ENCODE results near the gene POLR1D.

Gene POLR1D

GRCh38 chr13:27641711-27642502 is 20.2 kb downstream of the POLR1D start:
- no peak for ATAC-seq

DNA sequence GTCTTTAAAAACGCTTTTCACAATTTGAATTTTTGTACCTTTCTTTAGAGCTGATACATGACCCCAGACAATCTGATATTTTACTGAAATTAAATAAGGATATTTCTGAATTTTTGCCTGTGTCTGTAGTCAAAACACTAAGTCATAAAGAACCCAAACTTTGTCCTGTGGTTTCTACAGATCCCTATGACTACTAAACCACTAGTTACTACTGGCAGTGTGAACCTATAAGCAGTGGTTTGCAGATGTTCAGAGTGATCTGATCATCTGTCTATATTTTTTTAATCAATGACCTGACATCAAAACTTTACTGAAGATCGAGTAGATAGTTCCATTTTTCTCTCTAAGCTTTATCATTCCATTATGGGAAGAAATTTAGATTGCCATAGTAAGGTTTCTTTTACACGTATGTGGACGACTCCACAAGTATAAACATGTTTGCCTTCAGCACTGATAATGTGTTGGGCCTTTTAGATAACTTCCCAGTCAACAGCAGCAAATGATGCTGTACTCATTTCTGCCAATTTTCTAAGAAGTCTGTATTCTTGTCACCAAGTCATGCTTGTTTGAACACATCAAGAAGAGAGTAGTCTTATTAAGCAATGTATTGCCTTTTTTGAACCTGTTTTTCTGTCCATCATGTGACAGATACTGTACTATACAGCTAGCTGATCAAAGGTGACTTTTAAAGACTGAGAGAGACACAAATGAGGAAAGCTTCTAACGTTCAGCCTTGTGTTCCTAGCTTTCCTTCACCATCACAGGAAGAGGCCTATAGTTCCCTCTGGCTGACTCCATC is 21.8 kb downstream of the POLR1D start:
- no peak for ATAC-seq

DNA sequence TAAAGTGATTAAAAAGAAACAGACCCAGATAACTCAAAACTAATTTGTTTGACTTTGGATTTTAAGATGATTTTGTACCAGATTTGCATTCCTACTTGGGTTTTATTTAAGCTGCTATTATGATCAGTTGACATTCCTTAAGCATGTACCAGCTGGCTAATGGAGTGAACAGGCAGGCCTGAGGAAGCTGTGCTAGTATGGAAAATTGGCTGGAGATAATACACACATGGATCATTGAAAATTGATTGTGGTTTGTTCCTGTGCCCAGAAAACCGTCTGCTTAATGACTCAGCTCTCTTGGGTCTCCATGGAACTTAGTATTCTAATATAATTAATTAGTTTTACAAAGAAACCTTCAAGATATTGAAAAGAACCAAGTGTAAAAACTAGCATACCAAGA is 22.6 kb downstream of the POLR1D start:
- ATAC-seq, result no peak

DNA sequence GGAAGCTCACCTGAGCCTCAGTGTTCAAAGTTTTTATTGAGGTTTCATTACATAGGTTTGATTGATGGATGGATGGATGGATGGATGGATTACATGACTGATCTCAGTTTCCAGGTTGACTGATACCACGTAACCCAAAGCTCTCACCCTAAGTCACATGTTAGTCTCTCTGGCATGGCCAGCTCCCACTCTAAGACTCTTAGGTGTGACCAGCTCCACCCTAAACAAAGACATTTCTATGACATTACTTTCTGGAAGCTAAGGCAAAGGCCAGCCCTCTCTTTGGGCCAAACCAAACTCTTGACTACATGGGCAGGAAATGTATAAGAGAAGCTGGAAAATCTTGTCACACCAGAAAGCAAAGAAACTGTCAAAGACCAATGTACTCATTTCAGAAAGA is 28.6 kb downstream of the POLR1D start:
- ATAC-seq, result no peak

DNA sequence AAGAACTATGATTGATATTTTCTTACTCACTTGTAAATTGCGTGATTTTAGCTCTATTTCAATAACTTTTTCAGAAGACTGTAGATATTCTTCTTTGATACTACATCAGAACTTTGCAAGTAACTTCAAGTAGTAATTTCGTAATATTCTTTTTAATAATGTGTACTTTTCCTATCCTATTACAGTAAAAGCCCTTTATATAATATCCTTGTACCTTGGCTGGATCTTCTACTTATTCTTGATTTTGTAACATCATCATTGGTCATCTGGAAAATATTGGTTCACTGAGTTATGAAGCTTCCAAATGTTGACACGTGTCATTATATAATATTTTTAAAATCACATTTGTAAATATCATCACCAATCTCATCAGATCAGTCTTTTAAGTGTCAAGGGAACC is 32.4 kb downstream of the POLR1D start:
- no peak for ATAC-seq

- ATAC-seq, result no peak
Measured at GRCh38 chr13:27654816-27655215, 33.1 kb downstream of the POLR1D start.

DNA sequence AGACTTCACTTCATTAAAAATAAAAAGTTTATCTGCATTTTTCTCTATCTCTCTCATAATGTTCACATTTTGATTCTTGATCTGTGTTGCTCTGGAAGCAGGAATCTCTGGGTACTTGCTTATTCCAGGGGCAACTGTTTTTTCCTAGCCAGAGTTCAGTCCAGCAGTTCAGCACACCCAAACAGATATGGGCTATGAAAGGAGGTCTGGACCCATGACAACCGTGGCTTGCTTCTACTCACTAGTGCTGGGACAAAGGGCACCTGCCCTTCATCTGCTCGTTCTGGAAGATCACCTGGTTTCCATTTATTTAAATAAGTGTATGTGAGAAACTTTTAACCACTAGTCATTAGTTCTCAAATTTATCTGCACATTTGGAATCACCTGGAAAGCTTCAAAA is 36.0 kb downstream of the POLR1D start:
- no peak for ATAC-seq

DNA sequence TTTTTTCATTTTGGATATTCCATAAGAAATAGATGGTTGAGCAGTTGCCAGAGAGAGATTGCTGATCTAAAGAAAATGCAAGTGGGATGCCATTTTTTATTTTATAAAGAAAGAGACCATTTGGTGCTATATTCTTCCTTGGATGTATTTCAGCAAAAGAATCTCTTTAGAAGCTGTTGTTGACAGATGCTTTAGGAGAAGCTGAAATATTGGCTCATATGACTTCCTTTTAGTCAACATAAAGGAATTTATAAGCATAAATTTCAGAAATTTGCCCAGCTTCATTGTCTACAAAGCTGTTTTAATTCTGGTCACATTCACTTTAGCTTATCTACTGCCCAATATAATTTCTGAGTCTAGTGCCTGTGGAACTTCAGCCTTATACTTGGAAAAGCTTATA is 36.9 kb downstream of the POLR1D start:
- ATAC-seq, result no peak

GRCh38 chr13:27659145-27659865 is 37.6 kb downstream of the POLR1D start:
- ATAC-seq, result no peak

GRCh38 chr13:27660511-27660910 is 38.8 kb downstream of the POLR1D start:
- ATAC-seq, result no peak

- no peak for ATAC-seq
Measured at GRCh38 chr13:27661017-27661416, 39.3 kb downstream of the POLR1D start.

GRCh38 chr13:27662738-27663470 is 41.2 kb downstream of the POLR1D start:
- no peak for ATAC-seq

- ATAC-seq, result no peak
Measured at GRCh38 chr13:27663947-27664346, 42.3 kb downstream of the POLR1D start.

- no peak for ATAC-seq
Measured at GRCh38 chr13:27665333-27665732, 43.6 kb downstream of the POLR1D start.

GRCh38 chr13:27665761-27666160 is 44.1 kb downstream of the POLR1D start:
- ATAC-seq, result no peak

GRCh38 chr13:27666951-27667350 is 45.3 kb downstream of the POLR1D start:
- ATAC-seq, result no peak

DNA sequence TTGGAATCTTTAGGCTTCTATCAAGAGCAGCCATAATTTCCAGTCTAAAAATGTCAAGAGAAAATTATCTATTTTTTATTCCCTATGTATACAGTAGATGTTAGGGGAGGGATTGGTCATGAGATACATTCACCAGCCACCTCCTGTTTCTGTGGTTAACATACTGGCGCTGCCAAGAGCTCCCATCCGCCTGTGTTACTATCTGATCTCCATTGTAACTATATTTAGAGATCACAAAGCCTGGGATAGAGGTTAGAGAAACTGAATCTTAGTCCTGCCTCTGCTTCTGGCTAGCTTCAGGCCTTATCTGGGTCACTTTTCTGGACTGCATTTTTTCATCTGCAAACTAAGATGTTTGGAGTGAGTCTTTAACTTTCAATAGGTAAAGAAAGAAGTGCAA is 46.3 kb downstream of the POLR1D start:
- no peak for ATAC-seq

- ATAC-seq, result no peak
Measured at GRCh38 chr13:27670861-27671260, 49.2 kb downstream of the POLR1D start.

DNA sequence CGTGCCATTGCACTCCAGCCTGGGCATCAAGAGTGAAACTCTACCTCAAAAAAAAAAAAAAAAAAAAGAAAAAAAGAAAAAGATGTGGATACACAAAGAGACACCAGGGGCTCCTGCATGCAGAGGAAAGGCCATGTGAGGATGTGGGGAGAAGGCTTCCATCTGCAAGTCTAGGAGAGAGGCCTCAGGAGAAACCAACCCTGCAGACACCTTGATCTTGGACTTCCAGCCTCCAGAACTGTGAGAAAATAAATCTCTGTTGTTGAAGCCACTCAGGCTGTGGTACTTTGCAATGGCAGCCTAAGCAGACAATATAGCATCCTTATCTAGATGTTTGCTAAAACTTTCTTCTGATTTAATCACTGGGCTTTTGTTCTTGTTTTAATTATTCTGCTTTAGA is 50.3 kb downstream of the POLR1D start:
- ATAC-seq, result no peak
